ENCODE results near the gene CBR3.
A peak's percentile ranks its signal among the peaks of the same experiment; 100 is the strongest.

CBR3 gene

DNA sequence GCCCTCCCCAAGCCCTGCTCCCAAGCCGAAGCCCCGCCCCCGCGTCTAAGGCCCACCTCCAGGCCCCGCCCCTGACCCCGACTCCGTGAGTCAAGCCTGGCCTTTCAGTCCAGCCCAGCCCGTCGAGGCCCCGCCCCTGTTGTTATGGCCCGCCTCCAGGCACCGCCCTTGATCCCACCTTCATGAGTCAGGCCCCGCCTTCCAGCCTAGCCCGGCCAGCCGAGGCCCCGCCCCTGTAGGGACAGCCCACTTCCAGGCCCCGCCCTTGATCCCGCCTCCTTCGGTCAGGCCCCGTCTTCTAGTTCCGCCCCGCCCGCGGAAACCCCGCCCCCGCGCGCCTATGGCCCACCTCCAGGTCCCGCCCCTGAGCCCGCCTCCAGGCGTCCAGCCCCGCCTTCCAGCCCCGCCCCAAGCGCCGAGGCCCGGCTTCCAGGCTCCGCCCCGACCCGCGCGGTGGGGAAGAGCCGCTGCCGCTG lies 21.5 kb downstream of the CBR3 start:
- peak; percentile 99 to 100 for DNase-seq (ENCODE audit: low read depth in 2 of 2)
- peak overlapping the region; percentile 74 to 77 for H3K4me3 ChIP-seq (replicated peaks in 1 of 2; ENCODE audit: low read depth in 2 of 2, low read length in 2 of 2)
- no peak for TF ChIP-seq CTCF (IDR thresholded peaks at IDR 0.05; ENCODE audit: low read depth, low read length)

GRCh38 chr21:36156815-36157670 lies 22.2 kb downstream of the CBR3 start, which contains the start of gene DOP1B:
TSS of gene DOP1B (plus strand) at chr21:36156824. CDS start at chr21:36164734, 7,910 bp downstream.
- peak within 1 kb of the TSS; percentile 74 to 77 for H3K4me3 ChIP-seq (replicated peaks in 1 of 2; ENCODE audit: low read depth in 2 of 2, low read length in 2 of 2)
- DNase-seq (ENCODE audit: low read depth in 2 of 2) = no peak
- no peak for TF ChIP-seq CTCF (IDR thresholded peaks at IDR 0.05; ENCODE audit: low read depth, low read length)

- H3K4me3 ChIP-seq (replicated peaks in 1 of 2; ENCODE audit: low read depth in 2 of 2, low read length in 2 of 2) = no peak overlapping the region
- no peak for TF ChIP-seq CTCF (IDR thresholded peaks at IDR 0.05; ENCODE audit: low read depth, low read length)
- no peak for DNase-seq (ENCODE audit: low read depth in 2 of 2)
These were observed 24.6 kb downstream of the CBR3 start for GRCh38 chr21:36159356-36159921.

DNA sequence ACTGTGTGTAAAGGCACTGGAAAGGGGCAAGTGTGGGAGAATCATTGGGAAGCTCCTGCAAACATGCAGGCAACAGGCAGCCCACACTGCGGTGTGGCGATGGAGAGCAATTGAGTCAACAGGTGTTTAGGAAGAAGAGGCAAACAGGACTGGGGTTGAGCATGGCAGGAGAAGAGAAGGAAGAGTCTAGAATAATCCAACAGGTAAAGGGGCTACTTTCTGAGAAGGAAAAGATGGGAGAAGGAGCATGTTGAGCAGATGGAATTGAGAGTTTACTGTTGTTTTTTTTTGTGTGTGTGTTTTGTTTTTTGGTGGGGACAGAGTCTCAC lies 25.9 kb downstream of the CBR3 start:
- no peak for DNase-seq (ENCODE audit: low read depth in 2 of 2)
- H3K4me3 ChIP-seq (replicated peaks in 1 of 2; ENCODE audit: low read depth in 2 of 2, low read length in 2 of 2) = no peak overlapping the region
- TF ChIP-seq CTCF (IDR thresholded peaks at IDR 0.05; ENCODE audit: low read depth, low read length) = no peak

DNA sequence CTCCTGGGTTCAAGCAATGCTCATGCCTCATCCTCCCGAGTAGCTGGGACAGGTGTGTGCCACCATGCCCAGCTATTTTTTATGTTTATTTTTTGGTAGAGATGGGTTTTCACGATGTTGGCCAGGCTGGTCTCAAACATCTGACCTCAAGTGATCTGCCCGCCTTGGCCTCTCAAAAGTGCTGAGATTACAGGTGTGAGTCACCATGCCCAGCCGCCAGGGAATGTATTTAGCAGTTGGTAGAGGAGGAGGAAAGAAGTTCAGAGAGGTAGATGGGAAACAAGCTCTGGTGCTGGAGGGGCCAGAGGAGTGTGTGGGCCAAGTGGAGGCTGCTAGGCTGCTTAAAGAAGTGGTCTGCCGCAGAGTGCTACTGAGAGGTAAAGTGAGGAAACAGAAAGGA lies 27.8 kb downstream of the CBR3 start:
- no peak for DNase-seq (ENCODE audit: low read depth in 2 of 2)
- no peak for TF ChIP-seq CTCF (IDR thresholded peaks at IDR 0.05; ENCODE audit: low read depth, low read length)
- no peak overlapping the region for H3K4me3 ChIP-seq (replicated peaks in 1 of 2; ENCODE audit: low read depth in 2 of 2, low read length in 2 of 2)

DNA sequence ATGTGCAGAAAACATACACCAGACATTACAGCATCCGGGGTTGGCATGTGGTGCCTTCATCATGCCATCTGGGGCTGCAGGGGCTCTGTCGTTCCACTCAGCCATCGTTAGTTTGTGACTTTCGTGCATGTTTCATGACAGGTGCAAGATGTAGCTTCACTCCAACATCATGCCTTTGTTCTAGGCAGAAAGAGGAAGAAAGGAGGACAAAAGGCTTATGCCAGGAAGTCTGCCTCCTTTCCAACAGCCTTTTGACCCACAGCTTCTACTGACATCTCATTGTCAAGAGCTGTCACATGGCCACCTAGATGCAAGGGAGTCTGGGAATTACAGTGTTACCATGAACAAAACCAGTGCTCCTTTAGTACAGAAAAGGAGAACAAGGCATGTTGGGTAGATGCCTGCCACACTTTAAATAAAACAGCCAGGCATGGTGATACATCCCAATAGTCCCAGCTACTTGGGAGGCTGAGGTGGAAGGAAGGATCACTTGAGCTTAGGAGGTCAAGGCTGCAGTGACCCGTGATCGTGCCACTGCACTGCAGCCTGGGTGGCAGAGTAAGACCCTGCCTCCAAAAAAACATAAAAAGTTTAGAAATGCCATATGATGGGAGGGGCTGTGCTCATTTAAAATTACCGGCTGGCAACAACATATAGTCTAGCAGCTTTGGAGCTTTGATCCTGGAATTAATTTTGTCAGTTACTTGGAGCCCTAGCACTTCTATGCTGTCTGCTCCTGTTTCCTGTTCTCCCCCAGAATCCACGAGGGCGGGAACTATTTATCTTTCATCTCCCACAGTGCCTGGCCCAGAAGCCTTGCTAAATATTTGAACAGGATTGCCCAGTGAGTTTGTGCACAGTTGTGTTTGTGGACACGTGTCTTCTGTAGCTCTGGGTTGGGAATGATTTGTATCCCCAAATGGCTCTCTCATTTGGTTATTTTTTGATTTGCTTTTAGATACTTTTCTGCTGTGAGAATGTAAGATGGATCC lies 29.2 kb downstream of the CBR3 start:
- DNase-seq (ENCODE audit: low read depth in 2 of 2) = no peak
- no peak for TF ChIP-seq CTCF (IDR thresholded peaks at IDR 0.05; ENCODE audit: low read depth, low read length)
- H3K4me3 ChIP-seq (replicated peaks in 1 of 2; ENCODE audit: low read depth in 2 of 2, low read length in 2 of 2) = no peak overlapping the region
